Neuronal stem cell (in vitro differentiated cells): ENCODE measurements around the gene CPXM1.
A peak's percentile ranks its signal among the peaks of the same experiment; 100 is the strongest.

Experiments used
- DNase-seq: peaks from one replicate; pipeline ENCODE4 v3.0.0-alpha.2; 2013; ENCODE audit warnings: low spot score
- H2AFZ ChIP-seq: one replicate; pipeline ENCODE4 v1.6.1; 2013; ENCODE audit warnings: mild to moderate bottlenecking, low read length, inconsistent platforms
- H2AK5ac ChIP-seq: 2 replicates; pipeline ENCODE4 v1.6.1; 2013; ENCODE audit warnings: low read depth, mild to moderate bottlenecking, inconsistent platforms, low read length, moderate library complexity, mixed read lengths
- H2BK120ac ChIP-seq: 2 replicates; pipeline ENCODE4 v1.6.1; 2013; ENCODE audit warnings: low read depth, mild to moderate bottlenecking, inconsistent platforms, low read length, moderate library complexity, mixed read lengths
- H2BK12ac ChIP-seq: one replicate; pipeline ENCODE4 v1.6.1; 2013; ENCODE audit warnings: low read length, inconsistent platforms
- H2BK15ac ChIP-seq: 2 replicates; pipeline ENCODE4 v1.6.1; 2013; ENCODE audit warnings: mild to moderate bottlenecking, low read length, inconsistent platforms, mixed read lengths
- H2BK5ac ChIP-seq: one replicate; pipeline ENCODE4 v1.6.1; 2013; ENCODE audit warnings: inconsistent platforms, mild to moderate bottlenecking, low read length, moderate library complexity
- H3K14ac ChIP-seq: one replicate; pipeline ENCODE4 v1.6.1; 2013; ENCODE audit warnings: low read length, inconsistent platforms
- H3K18ac ChIP-seq: 2 replicates; pipeline ENCODE4 v1.6.1; 2013; ENCODE audit warnings: low read length, inconsistent platforms
- H3K23ac ChIP-seq: 2 replicates; pipeline ENCODE4 v1.6.1; 2013; ENCODE audit warnings: low read depth, mild to moderate bottlenecking, mixed read lengths, low read length, inconsistent platforms; ENCODE audit not compliant: poor library complexity
- H3K27ac ChIP-seq: replicated peaks from 3 replicates; pipeline ENCODE4 v1.5.1; 2013; ENCODE audit warnings: low read length, inconsistent platforms
- H3K27me3 ChIP-seq, 3 experiments: 2 replicates each; pipeline ENCODE4 v1.6.1; 2013; ENCODE audit warnings: low read length in 3 of 3, mild to moderate bottlenecking in 2 of 3, inconsistent platforms in 1 of 3, low read depth in 1 of 3, mixed read lengths in 1 of 3, moderate library complexity in 1 of 3; ENCODE audit not compliant: control insufficient read depth in 3 of 3, insufficient read depth in 3 of 3
- H3K36me3 ChIP-seq, 2 donors: replicated peaks in 1 of 2; 2 replicates each; pipeline ENCODE4 v1.6.1; 2013; ENCODE audit warnings: low read length in 2 of 2; ENCODE audit not compliant: control insufficient read depth in 2 of 2, insufficient read depth in 2 of 2
- H3K4ac ChIP-seq: 2 replicates; pipeline ENCODE4 v1.6.1; 2013; ENCODE audit warnings: inconsistent platforms, mild to moderate bottlenecking, low read length, moderate library complexity
- H3K4me1 ChIP-seq, 2 donors: 1 replicate in 1 of 2; 2 replicates in 1 of 2; pipeline ENCODE4 v1.6.1; 2013; ENCODE audit warnings: low read length in 2 of 2, low read depth in 1 of 2; ENCODE audit not compliant: control insufficient read depth in 2 of 2, insufficient read depth in 1 of 2
- H3K4me2 ChIP-seq: one replicate; pipeline ENCODE4 v1.6.1; 2013; ENCODE audit warnings: mild to moderate bottlenecking, low read length, inconsistent platforms; ENCODE audit not compliant: insufficient read depth, poor library complexity, severe bottlenecking
- H3K4me3 ChIP-seq, 2 donors: 2 replicates each; pipeline ENCODE4 v1.5.1; 2013; ENCODE audit warnings: low read length in 2 of 2, mild to moderate bottlenecking in 2 of 2, inconsistent platforms in 1 of 2, moderate library complexity in 1 of 2
- H3K79me1 ChIP-seq: one replicate; pipeline ENCODE4 v1.6.1; 2013; ENCODE audit warnings: low read depth, mild to moderate bottlenecking, inconsistent platforms, low read length, moderate library complexity
- H3K9ac ChIP-seq: one replicate; pipeline ENCODE4 v1.6.1; 2013; ENCODE audit warnings: mild to moderate bottlenecking, low read depth, low read length, inconsistent platforms; ENCODE audit not compliant: poor library complexity
- H3K9me3 ChIP-seq, 2 donors: replicated peaks in 1 of 2; 2 replicates each; pipeline versions ENCODE3 to v1.6.1; 2013; ENCODE audit warnings: low read length in 2 of 2, mild to moderate bottlenecking in 2 of 2, inconsistent platforms in 1 of 2, low read depth in 1 of 2, mixed read lengths in 1 of 2, moderate library complexity in 1 of 2; ENCODE audit not compliant: control insufficient read depth in 2 of 2, insufficient read depth in 1 of 2
- H4K8ac ChIP-seq: one replicate; pipeline ENCODE4 v1.6.1; 2013; ENCODE audit warnings: low read depth, mild to moderate bottlenecking, inconsistent platforms, low read length, moderate library complexity
- H4K91ac ChIP-seq: one replicate; pipeline ENCODE4 v1.6.1; 2013; ENCODE audit warnings: low read length, low read depth, mild to moderate bottlenecking, inconsistent platforms; ENCODE audit not compliant: poor library complexity
- WGBS, 2 donors: extraction: QIAGEN DNeasy Blood & Tissue Kit; methylation state at CpG; one replicate each; pipeline ENCODE4 v1.1.7; 2013; ENCODE audit warnings: missing lambda C conversion rate in 2 of 2, mixed read lengths in 1 of 2; ENCODE audit not compliant: insufficient read length in 2 of 2, insufficient replicate concordance in 1 of 2; ENCODE audit errors: extremely low coverage in 2 of 2; 5-methylcytosine and 5-hydroxymethylcytosine counted together

Gene CPXM1

GRCh38 chr20:2795451-2795850, 5.0 kb downstream of the CPXM1 start:
- Histone ChIP-seq H3K4me2 (no peak overlapping the region), H3K9ac (no peak overlapping the region), H3K79me1 (peaks cover 8% of the 10 kb centered on the region), H4K91ac (no peak overlapping the region), H3K27ac (no peak overlapping the region), H3K4ac (no peak overlapping the region), H2BK15ac (no peak overlapping the region), H3K36me3 (peaks cover 47 to 61% of the 10 kb centered on the region in 2 donors), H3K14ac (no peak overlapping the region), H3K4me3 (no peak overlapping the region), H2BK12ac (no peak overlapping the region), H2AK5ac (no peak overlapping the region), H3K9me3 (peaks cover 0 to 6% of the 10 kb centered on the region in 2 donors), H4K8ac (no peak overlapping the region), H2BK5ac (no peak overlapping the region), H3K23ac (no peak overlapping the region), H2AFZ (no peak overlapping the region), H3K18ac (no peak overlapping the region), H3K27me3 (no peaks in the 10 kb centered on the region), H2BK120ac (no peak overlapping the region), H3K4me1 (peaks cover 9% of the 10 kb centered on the region in 2 donors)
- WGBS, 2 donors, result no CpG with 5 or more reads among the region's 24 CpGs
- DNase-seq, result no peak

GRCh38 chr20:2794866-2795447, 5.5 kb downstream of the CPXM1 start:
- no CpG with 5 or more reads among the region's 11 CpGs for WGBS, 2 donors
- Histone ChIP-seq H4K8ac (no peak overlapping the region), H3K4me3 (no peak overlapping the region)

GRCh38 chr20:2794202-2794748, 6.2 kb downstream of the CPXM1 start:
- no peak overlapping the region for H3K14ac ChIP-seq
- WGBS, 2 donors, result no CpG with 5 or more reads among the region's 23 CpGs

More at GRCh38 chr20:2794866-2795447, 5.5 kb downstream of the CPXM1 start:
- no peak overlapping the region for H3K23ac ChIP-seq
- no peaks in the 10 kb centered on the region for H3K27me3 ChIP-seq
- no peak overlapping the region for H2BK5ac ChIP-seq
- H3K4me2 ChIP-seq, result no peak overlapping the region
- no peak overlapping the region for H2BK15ac ChIP-seq
- no peak overlapping the region for H2AFZ ChIP-seq
- H3K79me1 ChIP-seq, result peaks cover 7% of the 10 kb centered on the region
- no peak for DNase-seq
- no peak overlapping the region for H3K9ac ChIP-seq
- H3K36me3 ChIP-seq, result peaks cover 47 to 61% of the 10 kb centered on the region in 2 donors
- no peak overlapping the region for H3K14ac ChIP-seq
- peaks cover 0 to 6% of the 10 kb centered on the region in 2 donors for H3K9me3 ChIP-seq
- H3K27ac ChIP-seq, result no peak overlapping the region
- no peak overlapping the region for H3K18ac ChIP-seq
- H2BK12ac ChIP-seq, result no peak overlapping the region
- H2AK5ac ChIP-seq, result no peak overlapping the region
- H2BK120ac ChIP-seq, result no peak overlapping the region
- H3K4ac ChIP-seq, result no peak overlapping the region
- H4K91ac ChIP-seq, result no peak overlapping the region
- peaks cover 7 to 8% of the 10 kb centered on the region in 2 donors for H3K4me1 ChIP-seq

GRCh38 chr20:2793471-2793870, 7.0 kb downstream of the CPXM1 start:
- H3K79me1 ChIP-seq, result peaks cover 5% of the 10 kb centered on the region
- no peak overlapping the region for H2AK5ac ChIP-seq
- no peaks in the 10 kb centered on the region for H3K4me1 ChIP-seq
- no peak overlapping the region for H4K8ac ChIP-seq
- no peak overlapping the region for H2BK12ac ChIP-seq
- no peak overlapping the region for H2BK5ac ChIP-seq
- no CpG with 5 or more reads among the region's 6 CpGs for WGBS, 2 donors
- no peak overlapping the region for H2BK15ac ChIP-seq
- H3K14ac ChIP-seq, result peak overlapping the region; percentile 1
- peaks cover 47 to 52% of the 10 kb centered on the region in 2 donors for H3K36me3 ChIP-seq
- peak overlapping the region; percentile 38 for H3K27ac ChIP-seq
- H3K9ac ChIP-seq, result peak overlapping the region; percentile 6
- H3K4ac ChIP-seq, result no peak overlapping the region
- H3K4me3 ChIP-seq, result peak overlapping the region in 1 of 2 donors; percentile 10
- H3K27me3 ChIP-seq, result no peaks in the 10 kb centered on the region
- H2AFZ ChIP-seq, result no peak overlapping the region
- H3K23ac ChIP-seq, result no peak overlapping the region
- H2BK120ac ChIP-seq, result no peak overlapping the region
- no peak overlapping the region for H4K91ac ChIP-seq
- H3K9me3 ChIP-seq, result peaks cover 0 to 6% of the 10 kb centered on the region in 2 donors
- H3K18ac ChIP-seq, result no peak overlapping the region
- H3K4me2 ChIP-seq, result no peak overlapping the region
- DNase-seq, result no peak

More at GRCh38 chr20:2794202-2794748, 6.2 kb downstream of the CPXM1 start:
- Histone ChIP-seq H3K27ac (no peak overlapping the region), H2BK120ac (no peak overlapping the region), H3K79me1 (peaks cover 5% of the 10 kb centered on the region), H3K23ac (no peak overlapping the region), H3K9ac (no peak overlapping the region), H3K18ac (no peak overlapping the region), H3K9me3 (peaks cover 0 to 6% of the 10 kb centered on the region in 2 donors), H3K4me2 (no peak overlapping the region), H3K27me3 (no peaks in the 10 kb centered on the region), H3K4me1 (peaks cover 3 to 4% of the 10 kb centered on the region in 2 donors), H2AFZ (no peak overlapping the region), H2BK5ac (no peak overlapping the region), H2AK5ac (no peak overlapping the region), H4K91ac (no peak overlapping the region), H3K4me3 (no peak overlapping the region), H4K8ac (no peak overlapping the region), H3K4ac (no peak overlapping the region), H2BK12ac (no peak overlapping the region), H3K36me3 (peaks cover 47 to 60% of the 10 kb centered on the region in 2 donors), H2BK15ac (no peak overlapping the region)
- DNase-seq, result no peak
